Heart right ventricle (tissue), 16 donors: ENCODE measurements around the gene GAL3ST1. TPM values are rescaled to one million over a fixed set of nuclear protein-coding genes. Genes with fewer than 3 reads are reported as not detected.

ENCODE experiments used
- ATAC-seq, 8 donors: fragments of 200-7000 bp; cut with Tn5 transposase; one replicate each; pipeline ENCODE4 v1.9.1; 2020; ENCODE audit warnings: mild to moderate bottlenecking in 8 of 8, moderate library complexity in 8 of 8, moderate number of reproducible peaks in 1 of 8
- DNase-seq, 2 donors: peaks; one replicate each; pipeline ENCODE4 v3.0.0-alpha.2; 2020
- H3K27ac ChIP-seq, 10 donors: fragments of 200-600 bp; sonication (generic) in 2 of 10; one replicate each; pipeline versions ENCODE4 v1.5.0 to v1.8.0; 2020 to 2022; ENCODE audit warnings: mild to moderate bottlenecking in 3 of 10
- H3K27me3 ChIP-seq, 7 donors: fragments of 200-600 bp; one replicate each; pipeline ENCODE4 v1.8.0; 2021 to 2022; ENCODE audit warnings: mild to moderate bottlenecking in 2 of 7
- H3K36me3 ChIP-seq, 9 donors: fragments of 200-600 bp; sonication (generic) in 1 of 9; one replicate each; pipeline versions ENCODE4 v1.5.0 to v1.8.0; 2020 to 2022; ENCODE audit warnings: mild to moderate bottlenecking in 2 of 9
- H3K4me1 ChIP-seq, 9 donors: fragments of 200-600 bp; sonication (generic) in 1 of 9; one replicate each; pipeline versions ENCODE4 v1.5.0 to v1.8.0; 2020 to 2022; ENCODE audit warnings: mild to moderate bottlenecking in 4 of 9
- H3K4me3 ChIP-seq, 10 donors: fragments of 200-600 bp; sonication (generic) in 2 of 10; one replicate each; pipeline versions ENCODE4 v1.5.0 to v1.8.0; 2020 to 2022; ENCODE audit warnings: mild to moderate bottlenecking in 7 of 10, moderate library complexity in 2 of 10
- H3K9me3 ChIP-seq, 11 donors: fragments of 200-600 bp in 10 of 11; sonication (generic) in 2 of 11; one replicate each; pipeline versions ENCODE4 v1.5.0 to v1.8.0; 2013 to 2022; ENCODE audit warnings: mild to moderate bottlenecking in 2 of 11, control low read depth in 1 of 11, moderate library complexity in 1 of 11
- CTCF ChIP-seq, 9 donors: fragments of 200-600 bp; sonication (generic) in 2 of 9; IDR thresholded peaks; one replicate each; pipeline versions ENCODE4 v1.5.0 to v1.8.0; 2021 to 2022; ENCODE audit warnings: antibody characterized with exemption in 9 of 9, mild to moderate bottlenecking in 5 of 9, moderate library complexity in 1 of 9
- WGBS, 2 donors: extraction: QIAGEN DNeasy Blood & Tissue Kit; methylation state at CpG; one replicate each; pipeline ENCODE4 v1.1.7; 2013; ENCODE audit warnings: inconsistent platforms in 1 of 2; 5-methylcytosine and 5-hydroxymethylcytosine counted together
- intact Hi-C, 10 donors: fragments of 100-400 bp; cut with DNase I; formaldehyde crosslinking; loops; one replicate each; pipeline versions ENCODE4 v1.11.1 to v1.14.2; 2022
- polyA plus RNA-seq, 2 donors: library from polyadenylated mRNA; stranded (reverse); fragments of 200-250 nt; gene quantifications; one replicate each; pipeline ENCODE4 v1.2.3, GENCODE V29; 2013
- total RNA-seq, 10 donors: library from RNA; stranded (reverse); fragmentation: NEBNext Ultra II Directional in 3 of 10; extraction: Animal tissue kit (Norgen Biotek cat#: 25700) in 3 of 10; gene quantifications; one replicate each; pipeline versions ENCODE4 v1.2.1 to v1.2.4, GENCODE V29; 2021 to 2023
- donor health status: Arrhythmogenic right ventricular cardiomyopathy.
- donor health status: ischemic (EF 13 %, LVEDD 7.1; RV severe dilation, severe dysfunction).
- donor health status: healthy with polysubstance abuse.
- donor health status: DM: no; HTN: yes; CAD: no.
- donor health status: DM: no; HTN: no; CAD: no.
- donor health status: ischemic (EF 25% LVEDD 6.9; RV normal size, moderate dysfunction).
- donor health status: ischemic (EF 25% LVEDD 5.7; RV mildly dilated, moderate dysfunction).
- donor health status: healthy.
- donor health status: DM: yes; HTN: yes; CAD: no.
- donor health status: Ischemic cardiomyopathy.
- donor health status: ischemic (EF 35%, LVEDD 5.7; RV mildly dilated, moderate dysfunction).
- donor health status: nonischemic (EF 11% LVEDD 7.7; RV severe dilation, severe dysfunction).
- donor health status: DM: yes; HTN: yes; CAD: no.
- donor health status: PGD.
- donor health status: ischemic (EF 29% LVEDD 5.4; RV normal size, mild dysfunction).
- donor health status: nonischemic (EF 23%, LVEDD 6.1; RV moderate dilation, normal function).

GAL3ST1 gene
- total and polyA plus RNA-seq, 12 donors: 0.22 to 0.49 (median 0.28) TPM; not detected in 8

GRCh38 chr22:30606455-30607299, 32.2 kb upstream of the GAL3ST1 start, which contains the start of gene TCN2:
Gene TCN2, plus strand, starts transcription at chr22:30607174. Its CDS starts 158 bp downstream, at chr22:30607332.
- peaks cover 0 to 22% (median 0%) of the 10 kb centered on the region in 9 donors for H3K36me3 ChIP-seq
- H3K4me1 ChIP-seq: peaks cover 6 to 58% (median 42%) of the 10 kb centered on the region in 9 donors
- H3K4me3 ChIP-seq: peak within 1 kb of the TSS; percentile 29 to 88 (median 66)
- ATAC-seq (peak; percentile 78 to 91 (median 87)), DNase-seq (peak; percentile 62 to 76)
- peak in 2 of 9 donors; percentile 16 to 19 for TF ChIP-seq CTCF (IDR thresholded peaks at IDR 0.05)
- H3K27me3 ChIP-seq: no peaks in the 10 kb centered on the region
- H3K27ac ChIP-seq: peak within 1 kb of the TSS; percentile 65 to 92 (median 84)
- intact Hi-C loops: loop anchor here in 1 of 10 donors (2.0 kb wide), 1 partner anchor 28 kb away; the partner anchor contains the start of gene SLC35E4
- WGBS, 2 donors: 1% methylated on average over 22 to 24 of the region's 24 CpGs
- no peaks in the 10 kb centered on the region for H3K9me3 ChIP-seq

- ATAC-seq (no peak), DNase-seq (peak; percentile 47)
- Histone ChIP-seq H3K36me3 (peaks cover 0 to 11% (median 0%) of the 10 kb centered on the region in 9 donors), H3K27me3 (no peaks in the 10 kb centered on the region), H3K4me3 (peak overlapping the region in 9 of 10 donors; percentile 52 to 88 (median 68)), H3K9me3 (no peaks in the 10 kb centered on the region), H3K27ac (peak overlapping the region; percentile 65 to 92 (median 84)), H3K4me1 (peaks cover 6 to 52% (median 42%) of the 10 kb centered on the region in 9 donors)
- peak in 8 of 9 donors; percentile 59 to 75 (median 70) for TF ChIP-seq CTCF (IDR thresholded peaks at IDR 0.05)
- intact Hi-C loops: loop anchor here in 1 of 10 donors (2.0 kb wide), 1 partner anchor 29 kb away; the partner anchor contains the start of gene SLC35E4
- WGBS, 2 donors: 30 to 32% methylated on average over 9 of the region's 9 CpGs
These were observed 31.1 kb upstream of the GAL3ST1 start for GRCh38 chr22:30605449-30606110.

- intact Hi-C loops: no loop called here
- Histone ChIP-seq H3K36me3 (peaks cover 0 to 8% (median 0%) of the 10 kb centered on the region in 9 donors), H3K4me3 (no peak overlapping the region), H3K4me1 (peaks cover 6 to 47% (median 34%) of the 10 kb centered on the region in 9 donors), H3K27ac (peak overlapping the region in 1 of 10 donors; percentile 27), H3K27me3 (no peaks in the 10 kb centered on the region), H3K9me3 (no peaks in the 10 kb centered on the region)
- no peak for ATAC-seq
- WGBS, 2 donors: 86 to 88% methylated on average over 2 of the region's 2 CpGs
- no peak for TF ChIP-seq CTCF (IDR thresholded peaks at IDR 0.05)
- DNase-seq: no peak
These were observed 30.3 kb upstream of the GAL3ST1 start for GRCh38 chr22:30604723-30605122.

- DNase-seq (no peak), ATAC-seq (no peak)
- 76 to 83% methylated on average over 3 of the region's 3 CpGs for WGBS, 2 donors
- no peak overlapping the region for H3K27ac ChIP-seq
- peaks cover 6 to 38% (median 27%) of the 10 kb centered on the region in 9 donors for H3K4me1 ChIP-seq
- no peak overlapping the region for H3K4me3 ChIP-seq
- H3K27me3 ChIP-seq: no peaks in the 10 kb centered on the region
- H3K36me3 ChIP-seq: peaks cover 0 to 8% (median 0%) of the 10 kb centered on the region in 9 donors
- TF ChIP-seq CTCF (IDR thresholded peaks at IDR 0.05): no peak
- H3K9me3 ChIP-seq: no peaks in the 10 kb centered on the region
- intact Hi-C loops: no loop called here
These were observed 29.3 kb upstream of the GAL3ST1 start for GRCh38 chr22:30603801-30604200.
